SK-N-SH treated with all-trans-retinoic acid at 6 μM for 48 hours (cell line): Measurements from ENCODE around the gene TMEM163.

Experiments used
- ARNTL ChIP-seq: fragments of 450-650 bp; formaldehyde crosslinking; IDR thresholded peaks from 2 replicates; pipeline ENCODE4 v1.5.0; 2020; ENCODE audit warnings: low read depth, mild to moderate bottlenecking, moderate library complexity, borderline replicate concordance
- ISL1 ChIP-seq: fragments of 250-450 bp; sonication (Bioruptor Pico); IDR thresholded peaks from 2 replicates; pipeline ENCODE4 v2.1.2; 2022; ENCODE audit warnings: mild to moderate bottlenecking, moderate library complexity
- OSR1 ChIP-seq: fragments of 250-450 bp; sonication (Bioruptor Pico); IDR thresholded peaks from 2 replicates; pipeline ENCODE4 v1.8.0; 2022; ENCODE audit warnings: moderate library complexity, mild to moderate bottlenecking, inconsistent platforms
- RARB ChIP-seq: fragments of 250-450 bp; sonication (Bioruptor Pico); IDR thresholded peaks from 2 replicates; pipeline ENCODE4 v1.8.0; 2021; ENCODE audit warnings: mild to moderate bottlenecking, moderate library complexity
- SNAI2 ChIP-seq: fragments of 250-450 bp; sonication (Bioruptor Pico); IDR thresholded peaks from 2 replicates; pipeline ENCODE4 v1.5.0; 2020; ENCODE audit warnings: mild to moderate bottlenecking, moderate library complexity
- ZC3H10 ChIP-seq: fragments of 250-450 bp; sonication (Bioruptor Pico); IDR thresholded peaks from 2 replicates; pipeline ENCODE4 v1.5.1; 2021; ENCODE audit warnings: mild to moderate bottlenecking, moderate library complexity
- ZFP3 ChIP-seq: fragments of 250-450 bp; sonication (Bioruptor Pico); IDR thresholded peaks from 2 replicates; pipeline ENCODE4 v1.5.0; 2020; ENCODE audit warnings: mild to moderate bottlenecking, moderate library complexity
- ZNF70 ChIP-seq: fragments of 450-650 bp; formaldehyde crosslinking; IDR thresholded peaks from 2 replicates; pipeline ENCODE4 v1.5.0; 2020; ENCODE audit warnings: mild to moderate bottlenecking, moderate library complexity
- TF ChIP-seq, protein P1 (sequence below): fragments of 250-450 bp; sonication (Bioruptor Pico); IDR thresholded peaks from 2 replicates; pipeline ENCODE4 v1.5.1; 2020; ENCODE audit warnings: low read depth, mild to moderate bottlenecking, moderate library complexity
- TF ChIP-seq, protein P2 (sequence below): fragments of 250-450 bp; sonication (Bioruptor Pico); IDR thresholded peaks from 2 replicates; pipeline ENCODE4 v1.8.0; 2021; ENCODE audit warnings: low read depth, mild to moderate bottlenecking, moderate library complexity, borderline replicate concordance
- TF ChIP-seq, protein P3 (sequence below): fragments of 250-450 bp; sonication (Bioruptor Pico); IDR thresholded peaks from 2 replicates; pipeline ENCODE4 v1.8.0; 2020; ENCODE audit warnings: mild to moderate bottlenecking, moderate library complexity, borderline replicate concordance
- TF ChIP-seq, protein P4 (sequence below): fragments of 250-450 bp; sonication (Bioruptor Pico); IDR thresholded peaks from 2 replicates; pipeline ENCODE4 v1.5.0; 2020; ENCODE audit warnings: mild to moderate bottlenecking, moderate library complexity

DNA sequence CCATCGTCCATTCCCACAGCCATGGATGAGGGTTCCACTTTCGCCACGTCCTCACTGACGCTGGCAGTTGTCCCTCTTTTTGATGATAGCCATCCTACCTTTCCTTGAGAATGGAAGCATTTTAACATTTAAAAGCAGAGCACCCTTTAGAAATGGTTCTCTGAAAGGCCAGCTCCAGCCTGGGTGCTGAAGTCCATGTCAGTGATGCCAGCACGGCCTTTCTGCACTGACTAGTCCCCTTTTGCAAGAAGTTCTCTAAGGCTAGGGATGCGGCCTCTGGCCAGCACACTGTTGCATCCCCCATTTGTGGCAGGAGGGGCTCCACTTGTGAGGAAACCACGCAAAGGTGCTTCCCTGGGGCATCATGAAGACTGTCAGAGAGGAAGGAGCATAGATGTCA is 261.4 kb downstream of the TMEM163 start:
- TF ChIP-seq ISL1 (CRISPR knock-in tag) (no peak), ARNTL (CRISPR knock-in tag) (no peak), ZFP3 (CRISPR knock-in tag) (no peak), RARB (CRISPR knock-in tag) (no peak), SNAI2 (no peak), OSR1 (no peak), ZNF70 (CRISPR knock-in tag) (no peak), ZC3H10 (CRISPR knock-in tag) (no peak)
- TF ChIP-seq, protein P1, sequence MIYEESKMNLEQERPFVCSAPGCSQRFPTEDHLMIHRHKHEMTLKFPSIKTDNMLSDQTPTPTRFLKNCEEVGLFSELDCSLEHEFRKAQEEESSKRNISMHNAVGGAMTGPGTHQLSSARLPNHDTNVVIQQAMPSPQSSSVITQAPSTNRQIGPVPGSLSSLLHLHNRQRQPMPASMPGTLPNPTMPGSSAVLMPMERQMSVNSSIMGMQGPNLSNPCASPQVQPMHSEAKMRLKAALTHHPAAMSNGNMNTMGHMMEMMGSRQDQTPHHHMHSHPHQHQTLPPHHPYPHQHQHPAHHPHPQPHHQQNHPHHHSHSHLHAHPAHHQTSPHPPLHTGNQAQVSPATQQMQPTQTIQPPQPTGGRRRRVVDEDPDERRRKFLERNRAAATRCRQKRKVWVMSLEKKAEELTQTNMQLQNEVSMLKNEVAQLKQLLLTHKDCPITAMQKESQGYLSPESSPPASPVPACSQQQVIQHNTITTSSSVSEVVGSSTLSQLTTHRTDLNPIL (CRISPR knock-in tag) = no peak
- TF ChIP-seq, protein P2, sequence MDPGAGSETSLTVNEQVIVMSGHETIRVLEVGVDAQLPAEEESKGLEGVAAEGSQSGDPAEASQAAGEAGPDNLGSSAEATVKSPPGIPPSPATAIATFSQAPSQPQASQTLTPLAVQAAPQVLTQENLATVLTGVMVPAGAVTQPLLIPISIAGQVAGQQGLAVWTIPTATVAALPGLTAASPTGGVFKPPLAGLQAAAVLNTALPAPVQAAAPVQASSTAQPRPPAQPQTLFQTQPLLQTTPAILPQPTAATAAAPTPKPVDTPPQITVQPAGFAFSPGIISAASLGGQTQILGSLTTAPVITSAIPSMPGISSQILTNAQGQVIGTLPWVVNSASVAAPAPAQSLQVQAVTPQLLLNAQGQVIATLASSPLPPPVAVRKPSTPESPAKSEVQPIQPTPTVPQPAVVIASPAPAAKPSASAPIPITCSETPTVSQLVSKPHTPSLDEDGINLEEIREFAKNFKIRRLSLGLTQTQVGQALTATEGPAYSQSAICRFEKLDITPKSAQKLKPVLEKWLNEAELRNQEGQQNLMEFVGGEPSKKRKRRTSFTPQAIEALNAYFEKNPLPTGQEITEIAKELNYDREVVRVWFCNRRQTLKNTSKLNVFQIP = no peak
- TF ChIP-seq, protein P3, sequence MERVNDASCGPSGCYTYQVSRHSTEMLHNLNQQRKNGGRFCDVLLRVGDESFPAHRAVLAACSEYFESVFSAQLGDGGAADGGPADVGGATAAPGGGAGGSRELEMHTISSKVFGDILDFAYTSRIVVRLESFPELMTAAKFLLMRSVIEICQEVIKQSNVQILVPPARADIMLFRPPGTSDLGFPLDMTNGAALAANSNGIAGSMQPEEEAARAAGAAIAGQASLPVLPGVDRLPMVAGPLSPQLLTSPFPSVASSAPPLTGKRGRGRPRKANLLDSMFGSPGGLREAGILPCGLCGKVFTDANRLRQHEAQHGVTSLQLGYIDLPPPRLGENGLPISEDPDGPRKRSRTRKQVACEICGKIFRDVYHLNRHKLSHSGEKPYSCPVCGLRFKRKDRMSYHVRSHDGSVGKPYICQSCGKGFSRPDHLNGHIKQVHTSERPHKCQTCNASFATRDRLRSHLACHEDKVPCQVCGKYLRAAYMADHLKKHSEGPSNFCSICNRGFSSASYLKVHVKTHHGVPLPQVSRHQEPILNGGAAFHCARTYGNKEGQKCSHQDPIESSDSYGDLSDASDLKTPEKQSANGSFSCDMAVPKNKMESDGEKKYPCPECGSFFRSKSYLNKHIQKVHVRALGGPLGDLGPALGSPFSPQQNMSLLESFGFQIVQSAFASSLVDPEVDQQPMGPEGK = no peak
- TF ChIP-seq, protein P4, sequence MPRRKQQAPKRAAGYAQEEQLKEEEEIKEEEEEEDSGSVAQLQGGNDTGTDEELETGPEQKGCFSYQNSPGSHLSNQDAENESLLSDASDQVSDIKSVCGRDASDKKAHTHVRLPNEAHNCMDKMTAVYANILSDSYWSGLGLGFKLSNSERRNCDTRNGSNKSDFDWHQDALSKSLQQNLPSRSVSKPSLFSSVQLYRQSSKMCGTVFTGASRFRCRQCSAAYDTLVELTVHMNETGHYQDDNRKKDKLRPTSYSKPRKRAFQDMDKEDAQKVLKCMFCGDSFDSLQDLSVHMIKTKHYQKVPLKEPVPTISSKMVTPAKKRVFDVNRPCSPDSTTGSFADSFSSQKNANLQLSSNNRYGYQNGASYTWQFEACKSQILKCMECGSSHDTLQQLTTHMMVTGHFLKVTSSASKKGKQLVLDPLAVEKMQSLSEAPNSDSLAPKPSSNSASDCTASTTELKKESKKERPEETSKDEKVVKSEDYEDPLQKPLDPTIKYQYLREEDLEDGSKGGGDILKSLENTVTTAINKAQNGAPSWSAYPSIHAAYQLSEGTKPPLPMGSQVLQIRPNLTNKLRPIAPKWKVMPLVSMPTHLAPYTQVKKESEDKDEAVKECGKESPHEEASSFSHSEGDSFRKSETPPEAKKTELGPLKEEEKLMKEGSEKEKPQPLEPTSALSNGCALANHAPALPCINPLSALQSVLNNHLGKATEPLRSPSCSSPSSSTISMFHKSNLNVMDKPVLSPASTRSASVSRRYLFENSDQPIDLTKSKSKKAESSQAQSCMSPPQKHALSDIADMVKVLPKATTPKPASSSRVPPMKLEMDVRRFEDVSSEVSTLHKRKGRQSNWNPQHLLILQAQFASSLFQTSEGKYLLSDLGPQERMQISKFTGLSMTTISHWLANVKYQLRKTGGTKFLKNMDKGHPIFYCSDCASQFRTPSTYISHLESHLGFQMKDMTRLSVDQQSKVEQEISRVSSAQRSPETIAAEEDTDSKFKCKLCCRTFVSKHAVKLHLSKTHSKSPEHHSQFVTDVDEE (CRISPR knock-in tag) = no peak
